GM19035 (cell line): ENCODE measurements around the gene VIP.
"Not testable (repeated sequence)": the region's sequence is repeated elsewhere in the genome, so short reads cannot be mapped to it uniquely, and the experiment has no call there.

ENCODE experiments used
- ATAC-seq: cut with Tn5 transposase; IDR thresholded peaks from one replicate; pipeline ENCODE4 v1.9.1; 2021; ENCODE audit not compliant: unreplicated experiment

The VIP gene

GRCh38 chr6:152750694-152751093 is at the start of gene VIP:
Gene VIP (plus strand): TSS chr6:152750797. CDS start chr6:152752178, 1,381 bp downstream.
- no peak for ATAC-seq

- ATAC-seq: no peak
Observed at GRCh38 chr6:152701081-152701862, 49.3 kb upstream of the VIP start.

DNA sequence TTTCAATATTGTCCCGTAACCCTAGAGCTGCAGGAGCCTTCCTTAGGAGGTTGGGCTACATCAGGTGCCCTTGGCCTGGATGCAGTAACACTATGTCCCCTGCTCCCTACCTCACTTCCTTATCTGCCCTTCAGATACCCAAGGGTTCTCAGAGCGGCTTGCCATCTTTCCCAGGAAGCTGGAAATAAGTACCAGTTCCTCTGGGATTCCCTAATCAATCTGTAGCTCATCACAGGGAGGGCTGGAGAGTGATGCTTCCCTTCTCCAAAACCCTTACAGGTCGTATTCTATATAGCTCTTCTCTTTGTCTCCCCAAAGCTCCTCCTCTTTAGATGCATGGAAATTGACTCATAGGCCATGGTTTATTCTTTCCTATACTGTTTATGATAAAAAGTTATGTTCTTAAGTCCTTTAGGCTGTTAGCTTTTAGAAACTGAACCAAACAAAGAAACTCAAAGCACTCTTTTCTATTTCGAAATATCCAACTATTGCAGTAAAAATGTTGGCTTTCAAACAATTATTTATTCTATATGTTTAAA is 48.7 kb upstream of the VIP start:
- ATAC-seq: no peak

GRCh38 chr6:152703750-152704149 is 46.8 kb upstream of the VIP start:
- not testable (repeated sequence) for ATAC-seq

GRCh38 chr6:152705327-152705726 is 45.3 kb upstream of the VIP start:
- no peak for ATAC-seq

GRCh38 chr6:152716322-152716721 is 34.3 kb upstream of the VIP start:
- ATAC-seq: no peak

- ATAC-seq: no peak
Observed at GRCh38 chr6:152720974-152721373, 29.6 kb upstream of the VIP start.

GRCh38 chr6:152721956-152722355 is 28.6 kb upstream of the VIP start:
- ATAC-seq: no peak

DNA sequence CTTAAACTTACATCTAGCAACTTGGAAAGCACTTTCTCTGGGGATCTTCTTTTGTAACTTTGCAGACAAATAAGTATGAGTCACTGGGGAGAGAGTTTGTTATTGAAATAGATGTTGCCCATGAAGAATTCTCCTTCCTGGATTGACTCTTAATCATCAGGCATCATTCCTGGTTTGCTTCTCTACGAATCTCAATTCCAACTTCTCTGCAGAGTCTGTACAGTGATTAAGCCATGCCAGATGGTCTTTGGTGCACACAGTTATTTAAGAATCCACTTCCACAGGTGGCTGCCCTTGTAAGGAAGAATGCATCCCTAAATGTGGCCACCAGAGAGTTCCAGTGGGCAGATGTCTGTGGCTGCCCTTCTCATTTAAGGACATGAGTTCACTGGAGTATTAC is 27.2 kb upstream of the VIP start:
- ATAC-seq: no peak

DNA sequence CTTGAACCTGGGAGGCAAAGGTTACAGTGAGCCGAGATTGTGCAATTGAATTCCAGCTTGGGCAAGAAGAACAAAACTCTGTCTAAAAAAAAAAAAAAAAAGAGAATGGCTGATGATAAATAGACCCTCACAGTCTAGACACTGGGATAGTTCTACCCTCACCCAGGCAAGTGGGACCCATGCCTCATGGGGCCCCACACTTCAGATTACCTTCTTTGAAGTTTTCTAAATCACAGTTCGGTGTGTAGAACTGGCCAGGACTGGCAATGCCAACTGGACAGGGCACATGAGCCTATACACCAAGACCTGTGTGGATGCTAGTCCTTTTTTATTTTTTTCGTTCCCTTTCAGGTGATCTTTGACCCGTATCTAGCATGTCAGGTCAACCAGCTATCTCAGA is 24.3 kb upstream of the VIP start:
- ATAC-seq: no peak

DNA sequence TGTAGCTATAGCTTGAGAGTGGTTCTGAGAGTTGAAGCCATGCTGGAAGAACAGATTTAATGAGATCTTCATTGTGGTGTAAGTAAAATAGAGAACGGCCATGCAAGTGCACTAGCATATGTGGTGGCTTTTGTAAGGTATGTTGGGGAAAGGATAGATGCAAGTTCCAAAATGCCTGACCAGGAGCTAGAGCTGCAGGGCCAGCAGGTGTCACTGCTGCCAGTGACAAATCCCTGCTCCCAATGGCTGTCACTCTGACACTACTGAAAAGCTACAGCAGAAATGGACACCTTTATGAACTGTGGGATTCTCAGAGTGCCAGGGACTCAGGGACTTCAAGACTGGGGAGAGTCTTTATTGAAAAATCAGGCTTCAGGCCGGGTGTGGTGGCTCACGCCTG is 23.1 kb upstream of the VIP start:
- ATAC-seq: no peak

GRCh38 chr6:152734630-152735029 is 16.0 kb upstream of the VIP start:
- no peak for ATAC-seq

GRCh38 chr6:152736687-152737273 is 13.8 kb upstream of the VIP start:
- ATAC-seq: no peak

GRCh38 chr6:152745509-152746171 is 5.0 kb upstream of the VIP start:
- no peak for ATAC-seq

DNA sequence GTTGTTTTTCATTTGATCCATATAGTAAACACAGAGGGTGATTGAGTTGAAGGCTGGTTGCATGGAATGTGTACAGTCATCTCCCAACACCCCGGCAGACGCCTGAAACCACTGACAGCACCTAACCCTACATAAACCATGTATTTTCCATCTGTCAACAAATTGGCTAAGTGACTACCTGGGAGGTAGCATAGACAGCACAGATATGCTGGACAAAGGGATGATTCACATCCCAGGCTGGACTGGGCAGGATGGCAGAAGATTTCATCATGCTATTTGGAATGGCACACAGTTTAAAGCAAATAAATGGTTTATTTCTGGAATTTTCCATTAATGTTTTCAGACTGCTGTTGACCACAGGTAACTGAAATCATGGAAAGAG is 4.4 kb upstream of the VIP start:
- no peak for ATAC-seq

- ATAC-seq: no peak
Observed at GRCh38 chr6:152748843-152749242, 1.8 kb upstream of the VIP start.

GRCh38 chr6:152749336-152749735 is 1.3 kb upstream of the VIP start:
- ATAC-seq: no peak

GRCh38 chr6:152765331-152765730 is 14.7 kb downstream of the VIP start:
- ATAC-seq: no peak

DNA sequence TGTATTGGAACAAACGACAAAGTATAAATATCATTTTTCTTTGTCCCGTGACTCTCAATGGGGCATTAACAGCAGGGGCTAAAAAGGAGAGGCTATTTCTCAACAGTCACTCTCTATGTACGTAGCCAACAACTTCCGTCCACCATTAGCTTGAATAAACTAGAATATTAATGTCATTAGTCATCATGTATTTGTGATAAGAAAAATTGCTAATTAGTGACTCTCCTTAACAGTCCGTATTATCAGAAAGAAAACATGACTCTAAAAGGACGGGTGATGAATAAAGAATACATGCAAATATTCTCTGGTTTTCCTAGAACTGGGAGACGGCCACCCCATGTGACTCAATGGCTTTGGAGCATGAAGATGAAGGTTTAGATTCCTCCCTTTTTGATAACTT is 18.6 kb downstream of the VIP start:
- no peak for ATAC-seq

GRCh38 chr6:152769993-152770392 is 19.4 kb downstream of the VIP start:
- ATAC-seq: no peak

DNA sequence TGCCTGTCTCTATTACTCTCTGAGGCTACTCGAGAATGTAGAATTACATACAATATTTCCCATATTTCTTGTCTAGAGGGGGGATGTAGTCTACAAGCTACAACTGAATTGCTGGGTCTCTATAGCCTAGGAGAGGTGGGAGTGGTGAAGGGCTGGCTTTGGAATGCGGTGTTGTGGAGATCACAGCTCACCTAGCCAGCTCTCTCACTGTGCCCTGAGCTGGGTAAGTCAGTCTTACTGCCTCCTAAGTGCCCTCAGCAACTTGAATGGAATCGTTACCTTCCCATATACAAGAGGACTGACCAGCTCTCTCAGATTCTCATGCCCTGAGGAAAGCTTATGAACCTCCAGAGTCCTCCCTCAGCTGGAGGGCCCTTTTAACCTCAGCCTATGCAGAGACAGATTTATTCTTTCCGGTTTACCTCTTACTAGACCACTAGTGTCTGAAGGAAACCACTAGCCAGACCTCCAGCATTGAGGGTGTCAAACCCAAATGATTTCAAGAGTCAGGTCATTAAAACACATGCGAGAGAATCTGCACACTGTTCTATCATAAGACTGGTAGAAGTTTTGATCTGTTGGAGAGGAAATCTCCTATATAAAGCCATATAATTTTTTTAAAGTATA is 20.6 kb downstream of the VIP start:
- no peak for ATAC-seq

GRCh38 chr6:152775428-152775827 is 24.8 kb downstream of the VIP start:
- ATAC-seq: no peak
